ENCODE results near the gene TMEM151B. TPM values are rescaled to one million over a fixed set of nuclear protein-coding genes. Genes with fewer than 3 reads are reported as not detected.

TMEM151B gene
- total RNA-seq, 4 donors from 2014 or later: not detected

- WGBS, 2 donors: 85 to 98% methylated on average over 6 of the region's 6 CpGs
- H3K4me1 ChIP-seq: peaks cover 6 to 25% (median 19%) of the 10 kb centered on the region in 3 donors
- no peak overlapping the region for H3K4me3 ChIP-seq
- peaks cover 0 to 84% (median 10%) of the 10 kb centered on the region in 4 donors for H3K27me3 ChIP-seq
- DNase-seq: no peak
- H3K27ac ChIP-seq: no peak overlapping the region
- H3K36me3 ChIP-seq: no peaks in the 10 kb centered on the region
- TF ChIP-seq POLR2A (IDR thresholded peaks at IDR 0.05) (no peak), CTCF (IDR thresholded peaks at IDR 0.05) (no peak)
- intact Hi-C loops (cut with DNase I): no loop called here
- no peaks in the 10 kb centered on the region for H3K9me3 ChIP-seq
These were observed 1.1 kb downstream of the TMEM151B start for GRCh38 chr6:44271406-44271723.

- H3K36me3 ChIP-seq: no peaks in the 10 kb centered on the region
- WGBS, 2 donors: 62 to 67% methylated on average over 1 to 2 of the region's 3 CpGs
- peaks cover 0 to 90% (median 10%) of the 10 kb centered on the region in 4 donors for H3K27me3 ChIP-seq
- H3K4me3 ChIP-seq: no peak overlapping the region
- H3K4me1 ChIP-seq: peaks cover 8 to 29% (median 21%) of the 10 kb centered on the region in 3 donors
- H3K9me3 ChIP-seq: no peaks in the 10 kb centered on the region
- TF ChIP-seq POLR2A (IDR thresholded peaks at IDR 0.05) (no peak), CTCF (IDR thresholded peaks at IDR 0.05) (no peak)
- no peak overlapping the region for H3K27ac ChIP-seq
- intact Hi-C loops (cut with DNase I): no loop called here
- no peak for DNase-seq
These were observed 1.7 kb downstream of the TMEM151B start for GRCh38 chr6:44271914-44272313.

- Histone ChIP-seq H3K4me1 (peaks cover 8 to 29% (median 21%) of the 10 kb centered on the region in 3 donors), H3K9me3 (no peaks in the 10 kb centered on the region), H3K27me3 (peaks cover 0 to 96% (median 10%) of the 10 kb centered on the region in 4 donors), H3K4me3 (no peak overlapping the region), H3K27ac (no peak overlapping the region), H3K36me3 (no peaks in the 10 kb centered on the region)
- intact Hi-C loops (cut with DNase I): no loop called here
- TF ChIP-seq POLR2A (IDR thresholded peaks at IDR 0.05): no peak
- no peak for TF ChIP-seq CTCF (IDR thresholded peaks at IDR 0.05)
- DNase-seq: no peak
- 77 to 88% methylated on average over 3 of the region's 3 CpGs for WGBS, 2 donors
These were observed 2.3 kb downstream of the TMEM151B start for GRCh38 chr6:44272529-44272928.

GRCh38 chr6:44272999-44273566 is 2.8 kb downstream of the TMEM151B start:
- Histone ChIP-seq H3K9me3 (no peaks in the 10 kb centered on the region), H3K4me3 (no peak overlapping the region), H3K27ac (no peak overlapping the region), H3K27me3 (peaks cover 0 to 100% (median 10%) of the 10 kb centered on the region in 4 donors), H3K36me3 (no peaks in the 10 kb centered on the region), H3K4me1 (peaks cover 8 to 29% (median 21%) of the 10 kb centered on the region in 3 donors)
- TF ChIP-seq CTCF (IDR thresholded peaks at IDR 0.05) (no peak), POLR2A (IDR thresholded peaks at IDR 0.05) (no peak)
- DNase-seq: no peak
- WGBS, 2 donors: 72 to 82% methylated on average over 9 of the region's 23 CpGs
- intact Hi-C loops (cut with DNase I): no loop called here

GRCh38 chr6:44273617-44274016 is 3.4 kb downstream of the TMEM151B start:
- intact Hi-C loops (cut with DNase I): no loop called here
- Histone ChIP-seq H3K27me3 (peaks cover 0 to 100% (median 8%) of the 10 kb centered on the region in 4 donors), H3K27ac (no peak overlapping the region), H3K4me3 (no peak overlapping the region), H3K4me1 (peaks cover 8 to 29% (median 21%) of the 10 kb centered on the region in 3 donors), H3K9me3 (no peaks in the 10 kb centered on the region), H3K36me3 (no peaks in the 10 kb centered on the region)
- 50% methylated on average over 1 of the region's 1 CpG; no CpG with 5 or more reads in 1 of the 2 donors for WGBS, 2 donors
- no peak for TF ChIP-seq POLR2A (IDR thresholded peaks at IDR 0.05)
- no peak for TF ChIP-seq CTCF (IDR thresholded peaks at IDR 0.05)
- DNase-seq: no peak
